H9 (cell line): Measurements from ENCODE around the gene CDS1. TPM values are rescaled to one million over a fixed set of nuclear protein-coding genes. Genes with fewer than 3 reads are reported as not detected.

Experiments used
- DNase-seq: peaks from one replicate; pipeline ENCODE4 v3.0.0-alpha.2; 2017
- H2AFZ ChIP-seq: one replicate; pipeline ENCODE4 v1.6.1; 2013; ENCODE audit warnings: mild to moderate bottlenecking, low read length, control low read depth, moderate library complexity
- H2AK5ac ChIP-seq: 2 replicates; pipeline ENCODE4 v1.6.1; 2013; ENCODE audit warnings: low read length, control low read depth, mixed read lengths; ENCODE audit not compliant: insufficient read length
- H2BK120ac ChIP-seq: one replicate; pipeline ENCODE4 v1.6.1; 2013; ENCODE audit warnings: low read depth, mild to moderate bottlenecking, low read length, control low read depth, inconsistent platforms; ENCODE audit not compliant: poor library complexity, severe bottlenecking
- H2BK12ac ChIP-seq: 2 replicates; pipeline ENCODE4 v1.6.1; 2013; ENCODE audit warnings: low read length, control low read depth, mixed read lengths, low read depth; ENCODE audit not compliant: insufficient read length
- H2BK15ac ChIP-seq: 2 replicates; pipeline ENCODE4 v1.6.1; 2013; ENCODE audit warnings: low read depth, low read length, control low read depth
- H2BK20ac ChIP-seq: one replicate; pipeline ENCODE4 v1.6.1; 2013; ENCODE audit warnings: low read depth, mild to moderate bottlenecking, low read length, control low read depth, inconsistent platforms; ENCODE audit not compliant: poor library complexity, severe bottlenecking
- H2BK5ac ChIP-seq: 2 replicates; pipeline ENCODE4 v1.6.1; 2013; ENCODE audit warnings: low read length, control low read depth, mixed read lengths; ENCODE audit not compliant: insufficient read length
- H3K14ac ChIP-seq: 2 replicates; pipeline ENCODE4 v1.6.1; 2013; ENCODE audit warnings: low read length, control low read depth; ENCODE audit not compliant: insufficient read depth
- H3K18ac ChIP-seq: 2 replicates; pipeline ENCODE4 v1.6.1; 2013; ENCODE audit warnings: low read depth, mild to moderate bottlenecking, mixed read lengths, low read length, control low read depth; ENCODE audit not compliant: insufficient read length
- H3K23ac ChIP-seq: 2 replicates; pipeline ENCODE4 v1.6.1; 2013; ENCODE audit warnings: low read length, control low read depth, mixed read lengths, low read depth; ENCODE audit not compliant: insufficient read length
- H3K23me2 ChIP-seq: 2 replicates; pipeline ENCODE4 v1.6.1; 2013; ENCODE audit warnings: low read depth, mild to moderate bottlenecking, mixed read lengths, low read length, control low read depth; ENCODE audit not compliant: insufficient read length, poor library complexity, severe bottlenecking
- H3K27ac ChIP-seq: 2 replicates; pipeline ENCODE4 v1.5.1; 2013; ENCODE audit warnings: low read length, control low read depth, mixed read lengths, low read depth; ENCODE audit not compliant: insufficient read length
- H3K27me3 ChIP-seq: 2 replicates; pipeline ENCODE4 v1.6.1; 2013; ENCODE audit warnings: low read length, control low read depth, inconsistent platforms; ENCODE audit not compliant: insufficient read depth
- H3K4ac ChIP-seq: 2 replicates; pipeline ENCODE4 v1.6.1; 2013; ENCODE audit warnings: low read depth, mild to moderate bottlenecking, control low read depth, inconsistent platforms, low read length, moderate library complexity
- H3K4me1 ChIP-seq: 2 replicates; pipeline ENCODE4 v1.6.1; 2013; ENCODE audit warnings: low read length, control low read depth, inconsistent platforms; ENCODE audit not compliant: insufficient read depth
- H3K4me2 ChIP-seq: 2 replicates; pipeline ENCODE4 v1.6.1; 2013; ENCODE audit warnings: low read length, control low read depth, mixed read lengths; ENCODE audit not compliant: insufficient read length, insufficient read depth
- H3K56ac ChIP-seq: 2 replicates; pipeline ENCODE4 v1.6.1; 2013; ENCODE audit warnings: low read depth, mild to moderate bottlenecking, mixed read lengths, low read length, control low read depth; ENCODE audit not compliant: insufficient read length
- H3K79me1 ChIP-seq: 2 replicates; pipeline ENCODE4 v1.6.1; 2013; ENCODE audit warnings: low read depth, mild to moderate bottlenecking, moderate library complexity, low read length, control low read depth, inconsistent platforms; ENCODE audit not compliant: insufficient read depth, poor library complexity, severe bottlenecking
- H3K79me2 ChIP-seq: 2 replicates; pipeline ENCODE4 v1.6.1; 2013; ENCODE audit warnings: low read length, control low read depth, inconsistent platforms; ENCODE audit not compliant: insufficient read depth
- H3K9ac ChIP-seq: 2 replicates; pipeline ENCODE4 v1.6.1; 2013; ENCODE audit warnings: low read length, control low read depth, mixed read lengths; ENCODE audit not compliant: insufficient read length; ENCODE audit errors: extremely low read depth
- H3K9me3 ChIP-seq: one replicate; pipeline ENCODE4 v1.6.1; 2013; ENCODE audit warnings: low read depth, low read length, inconsistent platforms; ENCODE audit not compliant: control insufficient read depth
- H3T11ph ChIP-seq: one replicate; pipeline ENCODE4 v1.6.1; 2013; ENCODE audit warnings: mild to moderate bottlenecking, low read length, control low read depth, inconsistent platforms
- H4K20me1 ChIP-seq: one replicate; pipeline ENCODE4 v1.6.1; 2013; ENCODE audit not compliant: control insufficient read depth, insufficient read length, insufficient read depth
- H4K5ac ChIP-seq: 2 replicates; pipeline ENCODE4 v1.6.1; 2013; ENCODE audit warnings: low read depth, mild to moderate bottlenecking, mixed read lengths, low read length, control low read depth; ENCODE audit not compliant: insufficient read length
- H4K8ac ChIP-seq: replicated peaks from 2 replicates; pipeline ENCODE4 v1.6.1; 2013; ENCODE audit warnings: low read length, control low read depth, mixed read lengths, low read depth; ENCODE audit not compliant: insufficient read length
- H4K91ac ChIP-seq: 2 replicates; pipeline ENCODE4 v1.6.1; 2013; ENCODE audit warnings: low read depth, mild to moderate bottlenecking, moderate library complexity, mixed read lengths, low read length, control low read depth; ENCODE audit not compliant: insufficient read length
- H3K27ac Mint-ChIP-seq, 3 experiments: 2 replicates in 2 of 3; 3 replicates in 1 of 3; pipeline ENCODE4 v1.8.0; 2020 to 2021; ENCODE audit warnings: mixed read lengths in 3 of 3, mild to moderate bottlenecking in 1 of 3, moderate library complexity in 1 of 3
- H3K27me3 Mint-ChIP-seq: 2 replicates; pipeline ENCODE4 v1.8.0; 2021; ENCODE audit warnings: low read depth, mild to moderate bottlenecking, moderate library complexity, mixed read lengths
- H3K36me3 Mint-ChIP-seq, 3 experiments: 2 replicates in 2 of 3; 3 replicates in 1 of 3; pipeline ENCODE4 v1.8.0; 2020 to 2021; ENCODE audit warnings: low read depth in 3 of 3, mixed read lengths in 3 of 3; ENCODE audit not compliant: insufficient read depth in 1 of 3
- H3K4me1 Mint-ChIP-seq, 2 experiments: 2 replicates each; pipeline ENCODE4 v1.8.0; 2020; ENCODE audit warnings: mixed read lengths in 2 of 2
- H3K4me3 Mint-ChIP-seq, 2 experiments: 2 replicates in 1 of 2; 3 replicates in 1 of 2; pipeline ENCODE4 v1.8.0; 2020 to 2021; ENCODE audit warnings: mild to moderate bottlenecking in 2 of 2, mixed read lengths in 2 of 2, moderate library complexity in 1 of 2
- H3K9me3 Mint-ChIP-seq, 2 experiments: 2 replicates in 1 of 2; 3 replicates in 1 of 2; pipeline ENCODE4 v1.8.0; 2020; ENCODE audit warnings: mild to moderate bottlenecking in 2 of 2, mixed read lengths in 2 of 2, moderate library complexity in 1 of 2
- CTCF ChIP-seq: fragments of 200-600 bp; sonication (generic); conservative IDR thresholded peaks from 3 replicates; pipeline ENCODE4 v1.8.0; 2021; ENCODE audit warnings: antibody characterized with exemption, mild to moderate bottlenecking
- WGBS: extraction: QIAGEN DNeasy Blood & Tissue Kit; methylation state at CpG from one replicate; pipeline ENCODE4 v1.1.7; 2013; ENCODE audit warnings: missing lambda C conversion rate, low lambda C conversion rate, mixed read lengths; ENCODE audit not compliant: insufficient read length; ENCODE audit errors: extremely low coverage; 5-methylcytosine and 5-hydroxymethylcytosine counted together
- total RNA-seq: library from RNA; stranded (reverse); gene quantifications from 2 replicates; pipeline ENCODE4 v1.2.1, GENCODE V29; 2021

Gene CDS1
- total RNA-seq, 1 experiment from 2014 or later = 7.5 TPM

GRCh38 chr4:84606645-84607044 lies 23.7 kb downstream of the CDS1 start:
- Mint-ChIP-seq H3K4me3 (no peak overlapping the region), H3K27me3 (no peaks in the 10 kb centered on the region), H3K4me1 (peaks cover 7% of the 10 kb centered on the region in 2 experiments), H3K27ac (peak overlapping the region in 2 of 3 experiments; percentile 32 to 50; a peak in 3 of 7 replicates), H3K36me3 (peaks cover 34 to 43% (median 42%) of the 10 kb centered on the region in 3 experiments), H3K9me3 (peaks cover 2 to 3% of the 10 kb centered on the region in 2 experiments; a peak in 4 of 5 replicates)
- H3K9ac ChIP-seq = no peak overlapping the region
- peaks cover 3% of the 10 kb centered on the region for H3K79me1 ChIP-seq
- no peaks in the 10 kb centered on the region for H4K20me1 ChIP-seq
- no peak overlapping the region for H2AFZ ChIP-seq
- 0 out of 2 replicates have a peak, but pooled peaks cover 2% of the 10 kb centered on the region for H3K4me1 ChIP-seq
- H4K5ac ChIP-seq = no peak overlapping the region
- H2BK120ac ChIP-seq = no peak overlapping the region
- DNase-seq = no peak
- no peak overlapping the region for H3K18ac ChIP-seq
- H3K23me2 ChIP-seq = no peaks in the 10 kb centered on the region
- H3K23ac ChIP-seq = no peak overlapping the region
- H3K27ac ChIP-seq = no peak overlapping the region
- H4K91ac ChIP-seq = no peak overlapping the region
- no CpG with 5 or more reads among the region's 1 CpG for WGBS
- H3K4ac ChIP-seq = no peak overlapping the region
- no peak overlapping the region for H2BK12ac ChIP-seq
- H3K27me3 ChIP-seq = no peaks in the 10 kb centered on the region
- H3K14ac ChIP-seq = no peak overlapping the region
- H2AK5ac ChIP-seq = no peak overlapping the region
- no peaks in the 10 kb centered on the region; the same call in 1 of the 2 replicates for H3K79me2 ChIP-seq
- H3K56ac ChIP-seq = no peak overlapping the region
- no peak overlapping the region for H3T11ph ChIP-seq
- no peak for TF ChIP-seq CTCF
- H3K9me3 ChIP-seq = no peaks in the 10 kb centered on the region
- H4K8ac ChIP-seq = no peak overlapping the region
- H3K4me2 ChIP-seq = no peak overlapping the region
- no peak overlapping the region for H2BK5ac ChIP-seq
- H2BK15ac ChIP-seq = no peak overlapping the region
- H2BK20ac ChIP-seq = no peak overlapping the region
